ENCODE results near the gene TERB1. TPM values are rescaled to one million over a fixed set of nuclear protein-coding genes. Genes with fewer than 3 reads are reported as not detected.

The TERB1 gene
- polyA plus RNA-seq, 1 of the 3 experiments (the other 2 are of a cell fraction), result 0.08 TPM

DNA sequence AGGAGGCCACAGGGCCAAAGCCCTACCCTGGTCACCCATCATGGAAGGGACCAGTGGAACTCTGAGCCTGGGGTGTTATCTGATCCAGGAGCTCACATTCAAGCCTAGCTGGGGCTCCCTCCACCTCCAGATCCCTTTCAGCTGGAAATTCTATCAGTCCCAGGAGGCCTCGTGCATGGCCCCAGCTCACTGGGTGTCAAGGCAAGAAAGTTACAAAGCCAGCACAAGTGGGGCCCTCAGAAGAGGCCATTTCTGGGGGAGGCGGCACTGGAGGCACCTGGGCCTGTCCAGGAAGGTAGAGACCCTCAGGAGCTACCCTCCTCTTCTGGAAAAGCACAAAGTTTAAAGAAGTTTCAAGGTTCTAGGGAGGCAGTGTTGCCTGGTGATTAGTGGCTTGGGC is 47.6 kb upstream of the TERB1 start:
- Histone ChIP-seq H3K9ac (no peak overlapping the region), H3F3A (replicated peaks; ENCODE audit: insufficient read depth) (no peaks in the 10 kb centered on the region), H3K79me2 (ENCODE audit: insufficient read depth) (no peaks in the 10 kb centered on the region), H3K27ac (ENCODE audit: low read depth in 2 of 2, low read length in 1 of 2) (no peak overlapping the region), H3K4me2 (no peak overlapping the region), H3K9me3 (no peaks in the 10 kb centered on the region), H2AFZ (ENCODE audit: low read depth) (no peak overlapping the region), H3K27me3 (ENCODE audit: insufficient read depth) (peaks cover 15% of the 10 kb centered on the region; the same call in 1 of the 2 replicates), H3K9me2 (no peaks in the 10 kb centered on the region), H3K4me3 (ENCODE audit: low read depth in 2 of 2, low read length in 1 of 2) (no peak overlapping the region), H3K4me1 (ENCODE audit: control insufficient read depth in 1 of 2, insufficient read depth in 2 of 2, low read depth in 1 of 2, low read length in 1 of 2) (peaks cover 0 to 8% of the 10 kb centered on the region in 2 experiments; a peak in 1 of 4 replicates), H4K20me1 (ENCODE audit: insufficient read depth) (no peaks in the 10 kb centered on the region), H3K36me3 (replicated peaks in 1 of 2; ENCODE audit: control insufficient read depth in 1 of 2, insufficient read depth in 2 of 2, low read length in 1 of 2) (no peaks in the 10 kb centered on the region)
- CTCF ChIA-PET, result interaction anchor here (1.1 to 10.1 kb wide), 5 partner anchors 18 to 241 kb away, joined by 5 to 82 read pairs (median 7); partner anchors contain the start of genes DYNC1LI2 and NAE1
- WGBS (ENCODE audit: low lambda C conversion rate), result 89% methylated on average over 1 of the region's 2 CpGs
- POLR2A ChIA-PET, result no interaction called here
- no peak for TF ChIP-seq EZH2phosphoT487 (IDR thresholded peaks at IDR 0.05; ENCODE audit: borderline replicate concordance, low read depth)
- TF ChIP-seq, protein P1, sequence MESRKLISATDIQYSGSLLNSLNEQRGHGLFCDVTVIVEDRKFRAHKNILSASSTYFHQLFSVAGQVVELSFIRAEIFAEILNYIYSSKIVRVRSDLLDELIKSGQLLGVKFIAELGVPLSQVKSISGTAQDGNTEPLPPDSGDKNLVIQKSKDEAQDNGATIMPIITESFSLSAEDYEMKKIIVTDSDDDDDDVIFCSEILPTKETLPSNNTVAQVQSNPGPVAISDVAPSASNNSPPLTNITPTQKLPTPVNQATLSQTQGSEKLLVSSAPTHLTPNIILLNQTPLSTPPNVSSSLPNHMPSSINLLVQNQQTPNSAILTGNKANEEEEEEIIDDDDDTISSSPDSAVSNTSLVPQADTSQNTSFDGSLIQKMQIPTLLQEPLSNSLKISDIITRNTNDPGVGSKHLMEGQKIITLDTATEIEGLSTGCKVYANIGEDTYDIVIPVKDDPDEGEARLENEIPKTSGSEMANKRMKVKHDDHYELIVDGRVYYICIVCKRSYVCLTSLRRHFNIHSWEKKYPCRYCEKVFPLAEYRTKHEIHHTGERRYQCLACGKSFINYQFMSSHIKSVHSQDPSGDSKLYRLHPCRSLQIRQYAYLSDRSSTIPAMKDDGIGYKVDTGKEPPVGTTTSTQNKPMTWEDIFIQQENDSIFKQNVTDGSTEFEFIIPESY (IDR thresholded peaks at IDR 0.05; ENCODE audit: borderline replicate concordance, low read depth), result no peak
- TF ChIP-seq TEAD4 (IDR thresholded peaks at IDR 0.05; ENCODE audit: borderline replicate concordance, insufficient read depth), result no peak
- no peak for TF ChIP-seq RAD21 (IDR thresholded peaks at IDR 0.05; ENCODE audit: low read length)
- DNase-seq, result no peak

DNA sequence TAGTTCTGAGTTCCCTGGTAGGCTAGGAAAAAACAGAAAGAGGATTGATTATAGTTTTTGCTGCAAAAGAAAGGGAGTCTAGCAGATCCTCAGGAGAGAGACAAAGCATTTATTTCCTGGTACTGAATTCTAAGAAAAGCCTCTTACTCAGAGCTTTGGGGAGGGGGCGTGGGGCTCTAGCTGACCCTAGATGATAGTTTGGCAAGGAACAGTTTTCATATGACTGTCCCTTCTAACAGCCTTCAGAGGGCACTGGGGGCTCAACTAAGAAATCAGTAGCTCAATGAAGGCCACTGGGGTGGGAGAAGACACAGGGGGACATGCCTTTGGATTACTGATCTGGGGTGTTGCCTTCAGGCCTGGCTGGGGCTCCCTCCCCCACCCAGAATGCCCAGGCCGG is 46.8 kb upstream of the TERB1 start:
- no peak for TF ChIP-seq EP300 (IDR thresholded peaks at IDR 0.05; ENCODE audit: borderline replicate concordance in 1 of 2, low read depth in 1 of 2, low read length in 1 of 2)
- TF ChIP-seq SMC3 (IDR thresholded peaks at IDR 0.05; ENCODE audit: low read depth, low read length), result no peak
- no peak for TF ChIP-seq MAX (IDR thresholded peaks at IDR 0.05; ENCODE audit: low read depth)
- no peak for TF ChIP-seq POLR2AphosphoS5 (IDR thresholded peaks at IDR 0.05; ENCODE audit: low read depth, low read length)
- TF ChIP-seq TAF1 (IDR thresholded peaks at IDR 0.05; ENCODE audit: borderline replicate concordance, low read depth, low read length), result no peak
- TF ChIP-seq RCOR1 (IDR thresholded peaks at IDR 0.05; ENCODE audit: low read length), result no peak
- TF ChIP-seq TEAD4 (IDR thresholded peaks at IDR 0.05; ENCODE audit: borderline replicate concordance, insufficient read depth), result no peak
- TF ChIP-seq ELF1 (IDR thresholded peaks at IDR 0.05), result no peak
- H3K9me3 ChIP-seq, result no peaks in the 10 kb centered on the region
- H3F3A ChIP-seq (replicated peaks; ENCODE audit: insufficient read depth), result no peaks in the 10 kb centered on the region
- H3K4me1 ChIP-seq (ENCODE audit: control insufficient read depth in 1 of 2, insufficient read depth in 2 of 2, low read depth in 1 of 2, low read length in 1 of 2), result peaks cover 0 to 8% of the 10 kb centered on the region in 2 experiments; a peak in 1 of 4 replicates
- H3K27me3 ChIP-seq (ENCODE audit: insufficient read depth), result peaks cover 15% of the 10 kb centered on the region; the same call in 1 of the 2 replicates
- H2AFZ ChIP-seq (ENCODE audit: low read depth), result no peak overlapping the region
- H3K4me3 ChIP-seq (ENCODE audit: low read depth in 2 of 2, low read length in 1 of 2), result no peak overlapping the region
- no peaks in the 10 kb centered on the region for H3K36me3 ChIP-seq (replicated peaks in 1 of 2; ENCODE audit: control insufficient read depth in 1 of 2, insufficient read depth in 2 of 2, low read length in 1 of 2)
- CTCF ChIA-PET, result interaction anchor here (1.0 to 10.1 kb wide), 5 partner anchors 17 to 240 kb away, joined by 3 to 82 read pairs (median 7); partner anchors contain the start of gene NAE1
- no peak overlapping the region for H3K4me2 ChIP-seq
- H4K20me1 ChIP-seq (ENCODE audit: insufficient read depth), result no peaks in the 10 kb centered on the region
- H3K9me2 ChIP-seq, result no peaks in the 10 kb centered on the region
- POLR2A ChIA-PET, result no interaction called here
- no peaks in the 10 kb centered on the region for H3K79me2 ChIP-seq (ENCODE audit: insufficient read depth)
- DNase-seq, result no peak
- H3K9ac ChIP-seq, result no peak overlapping the region
- WGBS (ENCODE audit: low lambda C conversion rate), result 78% methylated on average over 2 of the region's 2 CpGs
- no peak overlapping the region for H3K27ac ChIP-seq (ENCODE audit: low read depth in 2 of 2, low read length in 1 of 2)
